ENCODE results near the gene RASL11B.
A peak's percentile ranks its signal among the peaks of the same experiment; 100 is the strongest.

Gene RASL11B

GRCh38 chr4:52843958-52844357 lies 18.2 kb upstream of the RASL11B start:
- TF ChIP-seq CTCF (conservative IDR thresholded peaks at IDR 0.05; ENCODE audit: low read length): no peak
- no peak for DNase-seq (ENCODE audit: low read depth)

GRCh38 chr4:52844596-52844995 lies 17.5 kb upstream of the RASL11B start:
- no peak for DNase-seq (ENCODE audit: low read depth)
- no peak for TF ChIP-seq CTCF (conservative IDR thresholded peaks at IDR 0.05; ENCODE audit: low read length)
- H3K4me3 ChIP-seq (ENCODE audit: low read length): no peak overlapping the region

More at GRCh38 chr4:52843958-52844357, 18.2 kb upstream of the RASL11B start:
- no peak overlapping the region for H3K4me3 ChIP-seq (ENCODE audit: low read length)

- no peak overlapping the region for H3K4me3 ChIP-seq (ENCODE audit: low read length)
- no peak for TF ChIP-seq CTCF (conservative IDR thresholded peaks at IDR 0.05; ENCODE audit: low read length)
- DNase-seq (ENCODE audit: low read depth): no peak
Observed at GRCh38 chr4:52846502-52846901, 15.6 kb upstream of the RASL11B start.

GRCh38 chr4:52848254-52848653 lies 13.9 kb upstream of the RASL11B start:
- no peak overlapping the region for H3K4me3 ChIP-seq (ENCODE audit: low read length)
- TF ChIP-seq CTCF (conservative IDR thresholded peaks at IDR 0.05; ENCODE audit: low read length): no peak
- DNase-seq (ENCODE audit: low read depth): no peak

- TF ChIP-seq CTCF (conservative IDR thresholded peaks at IDR 0.05; ENCODE audit: low read length): no peak
- DNase-seq (ENCODE audit: low read depth): no peak
- no peak overlapping the region for H3K4me3 ChIP-seq (ENCODE audit: low read length)
Observed at GRCh38 chr4:52850406-52851124, 11.6 kb upstream of the RASL11B start.

- TF ChIP-seq CTCF (conservative IDR thresholded peaks at IDR 0.05; ENCODE audit: low read length): no peak
- no peak overlapping the region for H3K4me3 ChIP-seq (ENCODE audit: low read length)
- DNase-seq (ENCODE audit: low read depth): peak; percentile 32
Observed at GRCh38 chr4:52852041-52852440, 10.1 kb upstream of the RASL11B start.

- no peak for TF ChIP-seq CTCF (conservative IDR thresholded peaks at IDR 0.05; ENCODE audit: low read length)
- DNase-seq (ENCODE audit: low read depth): no peak
- H3K4me3 ChIP-seq (ENCODE audit: low read length): no peak overlapping the region
Observed at GRCh38 chr4:52852711-52853110, 9.4 kb upstream of the RASL11B start.

All from AG10803 (cell line).